DMS 273 (cell line): ENCODE data around the gene EXOC1L.

ENCODE experiments used
- DNase-seq: peaks from one replicate; lab custom pipeline; 2025; ENCODE audit not compliant: unreplicated experiment; lab: John Stamatoyannopoulos, UW

Gene EXOC1L, protein sequence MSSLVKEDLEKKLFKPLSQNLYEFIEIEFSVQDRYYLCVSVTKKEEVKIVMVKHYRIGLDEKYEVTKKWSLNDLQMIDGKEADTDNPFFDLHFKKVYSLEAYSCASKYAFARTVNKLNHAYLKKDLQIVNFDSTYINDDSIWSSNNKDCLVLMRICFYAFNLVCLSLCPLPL

DNA sequence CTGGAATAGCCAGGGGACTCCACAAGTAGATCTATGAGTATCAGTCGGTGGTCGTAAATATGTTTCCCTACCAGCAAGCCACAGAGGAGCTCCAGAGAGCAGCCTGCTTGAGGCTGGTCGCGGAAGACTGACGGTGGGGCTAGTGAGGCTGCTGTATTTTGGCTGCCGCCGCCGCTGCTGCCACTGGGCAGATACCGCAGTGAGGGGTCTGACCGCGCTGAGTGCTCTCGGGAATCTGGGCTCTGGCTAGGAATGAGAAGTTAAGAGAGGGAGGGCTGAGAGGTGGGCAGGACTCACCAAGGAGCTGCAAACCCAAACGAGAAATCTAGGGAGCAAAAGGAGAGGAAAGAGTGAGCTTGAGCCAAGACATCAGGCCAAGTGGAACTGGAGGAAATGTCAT is at the start of gene EXOC1L:
EXOC1L (plus strand) TSS at position 157 of the 400 bp plus-strand sequence; CDS start at position 394, 237 bp downstream.
- no peak for DNase-seq

DNA sequence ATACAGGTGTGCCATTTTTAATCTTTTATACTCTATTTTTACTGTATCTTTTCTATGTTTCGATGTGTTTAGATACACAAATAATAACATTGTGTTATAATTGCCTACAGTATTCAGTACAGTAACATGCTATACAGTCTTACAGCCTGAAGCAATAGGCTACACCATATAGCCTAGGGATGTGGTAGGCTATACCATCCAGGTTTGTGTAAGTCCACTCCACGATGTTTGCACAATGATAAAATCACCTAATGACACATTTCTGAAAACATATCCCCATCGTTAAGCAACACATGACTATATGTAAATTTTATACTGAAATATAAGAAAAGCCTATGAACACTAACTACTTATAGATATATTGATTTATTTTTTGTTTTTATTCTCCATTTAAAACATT is 48.9 kb upstream of the EXOC1L start:
- no peak for DNase-seq

DNA sequence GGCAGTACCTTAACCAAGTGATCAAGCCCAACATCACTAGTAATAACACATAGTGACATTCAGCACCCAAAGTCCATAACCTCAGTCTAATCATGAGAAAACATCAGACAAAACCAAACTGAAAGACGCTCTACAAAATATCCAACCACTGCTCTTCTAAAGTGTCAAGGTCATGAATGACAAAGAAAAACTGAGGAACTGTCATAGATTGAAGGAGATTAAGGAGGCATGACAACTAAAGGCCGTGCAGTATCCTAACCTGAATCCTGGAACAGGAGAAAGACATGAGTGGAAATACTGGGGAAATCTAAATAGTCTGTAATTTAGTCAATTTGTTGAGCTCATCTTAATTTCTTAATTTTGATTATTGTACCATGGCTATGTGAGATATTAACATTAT is 38.2 kb upstream of the EXOC1L start:
- no peak for DNase-seq

DNA sequence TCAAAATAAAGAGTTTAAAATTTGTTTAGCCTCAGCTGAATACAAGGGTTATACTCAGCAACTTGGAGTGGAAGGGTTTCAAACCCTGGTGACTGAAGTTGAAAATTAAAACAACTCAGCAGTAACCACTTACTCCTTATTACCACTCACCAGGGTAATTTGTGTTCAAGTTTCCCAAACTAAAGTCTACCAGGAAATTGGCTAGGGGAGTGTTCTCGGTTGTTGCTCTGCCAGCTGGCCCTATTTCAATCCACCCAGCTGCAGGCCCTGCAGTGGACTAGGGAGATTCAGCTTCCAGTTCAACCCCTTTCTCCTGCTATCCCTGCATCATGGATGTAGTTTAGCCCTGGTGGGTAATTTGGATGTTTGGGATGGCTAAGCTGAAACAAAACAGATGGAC is 37.8 kb upstream of the EXOC1L start:
- DNase-seq = peak; percentile 48

DNA sequence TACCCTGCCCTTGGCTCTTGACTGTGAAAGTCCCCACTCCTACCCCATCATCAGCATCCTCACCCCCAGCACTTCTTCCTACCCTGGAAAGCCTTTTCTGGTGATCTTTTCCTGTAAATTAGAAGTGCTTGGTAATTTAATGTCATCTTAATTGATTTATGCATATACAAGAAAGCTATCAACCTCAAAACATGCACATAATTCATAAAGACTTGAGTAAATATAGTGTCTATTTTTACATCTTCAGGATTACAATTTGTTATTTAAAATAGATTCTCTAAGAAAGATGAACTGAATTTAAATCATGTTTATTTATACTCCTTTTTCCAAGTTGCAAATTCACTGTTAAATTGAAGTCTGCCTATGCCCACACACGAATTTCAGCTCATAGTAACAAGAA is 36.0 kb upstream of the EXOC1L start:
- no peak for DNase-seq

DNA sequence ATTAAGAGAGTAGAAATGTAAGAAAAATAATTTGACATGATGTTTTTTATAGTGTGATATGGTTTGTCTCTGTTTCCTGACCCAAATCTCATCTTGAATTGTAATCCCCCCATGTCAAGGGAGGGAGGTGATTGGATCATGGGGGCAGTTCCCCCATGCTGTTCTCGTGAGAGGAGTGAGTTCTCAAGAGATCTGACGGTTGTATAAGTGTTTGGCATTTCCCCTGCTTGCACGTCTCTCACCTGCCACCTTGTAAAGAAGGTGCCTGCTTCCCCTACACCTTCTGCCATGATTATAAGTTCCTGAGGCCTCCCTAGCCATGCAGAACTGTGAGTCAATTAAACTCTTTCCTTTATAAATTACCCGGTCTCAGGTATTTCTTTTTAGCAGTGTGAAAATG is 34.8 kb upstream of the EXOC1L start:
- DNase-seq = no peak

DNA sequence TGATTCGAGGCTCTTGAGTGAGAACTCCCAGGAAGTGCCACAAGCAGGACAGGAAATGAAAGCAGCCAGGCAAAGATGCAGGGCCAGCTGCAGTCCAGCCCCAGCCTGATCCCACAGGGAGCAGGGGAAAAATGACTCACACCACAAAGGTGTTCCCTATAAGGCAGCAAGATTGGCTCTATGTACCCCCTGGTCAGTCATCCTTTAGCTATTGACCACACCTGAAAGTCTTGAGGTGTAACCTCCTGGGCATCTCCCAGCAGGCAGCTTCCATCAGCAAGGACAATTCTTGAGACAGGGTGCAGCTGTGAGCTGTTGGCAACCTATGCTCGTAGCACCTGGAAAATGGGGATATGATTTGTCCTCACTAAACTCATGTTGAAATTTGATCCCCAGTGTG is 27.9 kb upstream of the EXOC1L start:
- DNase-seq = no peak

DNA sequence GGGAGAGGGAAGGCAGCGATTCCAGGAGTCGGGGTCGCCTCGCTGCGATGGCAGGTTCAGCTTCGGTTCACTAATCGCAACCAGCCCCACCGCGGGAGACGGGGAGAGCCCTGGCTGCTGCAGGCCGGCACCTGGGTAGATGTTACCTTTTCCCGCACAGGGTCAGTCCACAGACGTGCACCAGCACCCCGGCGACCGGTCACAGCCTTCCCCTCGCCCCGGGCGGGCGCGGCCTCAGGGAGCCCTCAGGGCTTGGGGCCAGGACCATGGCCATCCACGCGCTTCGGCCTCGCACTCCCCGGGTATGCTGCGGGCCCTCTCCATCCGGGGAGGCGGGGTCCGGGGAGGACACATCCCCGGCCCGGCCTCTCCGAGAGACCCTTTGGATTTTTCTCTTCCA is 26.1 kb upstream of the EXOC1L start:
- no peak for DNase-seq

DNA sequence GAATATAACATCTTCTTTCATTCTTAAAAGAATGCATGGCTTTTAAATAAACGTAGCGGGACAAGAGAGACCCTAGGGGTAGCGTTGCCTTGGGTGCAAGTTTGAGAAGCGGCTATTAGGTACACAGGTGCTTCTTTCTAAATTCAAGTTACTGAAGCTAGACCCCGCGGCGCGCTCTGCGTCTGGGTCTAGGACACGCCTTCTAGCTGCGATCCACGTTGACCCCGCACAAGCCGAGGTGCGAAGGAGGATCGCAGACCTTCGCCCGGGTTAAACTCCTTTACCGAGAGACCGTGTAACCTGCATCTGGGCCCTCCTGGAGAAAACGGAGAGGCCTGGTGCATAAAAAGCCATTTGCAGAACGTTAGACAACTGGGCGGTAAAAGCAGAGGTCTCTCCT is 25.5 kb upstream of the EXOC1L start:
- DNase-seq = no peak

DNA sequence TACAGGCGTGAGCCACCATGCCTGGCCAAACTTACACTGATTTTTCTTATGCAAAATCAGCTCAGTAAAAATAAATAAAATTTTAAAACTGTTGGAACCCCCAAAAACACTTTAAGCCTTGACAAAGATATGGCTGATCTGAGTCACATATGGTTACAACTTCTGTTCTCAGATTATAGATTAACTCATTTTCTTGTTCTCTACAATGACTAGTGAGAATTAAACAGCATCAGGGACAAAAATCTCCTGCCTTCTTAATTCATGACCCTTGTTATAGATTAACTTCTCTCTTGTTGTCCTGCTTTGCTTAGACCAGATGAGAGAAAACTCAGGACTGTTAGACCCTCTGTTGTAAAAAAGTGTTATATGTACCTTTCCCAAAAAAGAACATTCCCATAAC is 24.2 kb upstream of the EXOC1L start:
- no peak for DNase-seq

DNA sequence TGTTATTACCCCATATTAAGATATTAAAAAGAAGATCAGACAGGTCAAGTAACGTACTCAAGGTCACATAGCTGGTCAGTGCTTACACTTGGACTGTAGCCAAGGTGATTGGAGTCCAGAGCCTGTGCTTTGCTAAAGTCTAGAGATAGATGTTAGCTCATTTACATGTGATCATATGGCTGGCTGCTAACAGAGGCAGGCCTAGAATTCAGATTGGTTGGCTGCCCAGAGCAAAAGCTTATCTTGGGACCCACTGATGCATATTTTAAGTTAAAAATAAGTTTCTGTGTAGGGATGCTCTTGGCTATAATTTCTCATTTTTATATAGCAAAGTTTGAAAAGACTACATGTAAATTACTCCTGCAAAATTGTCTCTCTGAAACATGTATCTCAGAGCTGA is 18.1 kb upstream of the EXOC1L start:
- DNase-seq = no peak

DNA sequence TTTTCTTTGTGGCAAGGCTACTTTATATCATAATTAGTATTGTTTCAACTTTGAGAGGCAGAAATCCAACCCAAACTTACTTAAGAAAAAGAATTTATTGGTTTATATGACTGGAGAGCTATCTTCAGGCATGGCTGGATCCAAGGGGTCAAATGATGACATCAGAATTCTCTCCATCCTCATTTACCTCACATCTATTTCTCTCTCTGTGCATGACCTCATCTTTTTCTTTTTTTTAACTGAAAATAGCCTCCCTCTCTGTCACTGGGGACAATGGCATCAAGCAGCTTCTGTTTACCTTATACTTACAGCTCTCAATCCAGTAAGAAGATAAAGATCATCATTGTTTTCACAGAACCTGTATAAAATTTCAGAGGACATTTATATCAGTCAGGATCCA is 12.0 kb upstream of the EXOC1L start:
- no peak for DNase-seq

DNA sequence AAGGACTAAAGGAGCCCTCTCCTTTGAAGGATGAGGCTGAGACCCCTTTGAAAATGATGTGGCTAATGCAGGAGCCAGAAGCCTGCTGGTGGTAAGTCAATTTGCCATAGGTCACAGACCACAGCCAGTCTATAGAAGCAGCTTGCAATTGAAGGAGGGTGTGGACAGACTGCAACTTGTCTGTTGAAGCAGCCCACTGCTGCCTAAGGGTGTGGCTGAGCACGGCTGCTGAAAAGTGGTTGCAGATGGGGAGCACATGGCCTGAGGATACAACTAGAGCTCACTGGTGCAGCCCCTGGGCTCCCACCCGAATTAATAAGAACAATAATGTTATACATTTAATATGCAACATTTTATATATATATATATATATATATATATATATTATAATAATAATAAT is 11.4 kb upstream of the EXOC1L start:
- peak; percentile 65 for DNase-seq

DNA sequence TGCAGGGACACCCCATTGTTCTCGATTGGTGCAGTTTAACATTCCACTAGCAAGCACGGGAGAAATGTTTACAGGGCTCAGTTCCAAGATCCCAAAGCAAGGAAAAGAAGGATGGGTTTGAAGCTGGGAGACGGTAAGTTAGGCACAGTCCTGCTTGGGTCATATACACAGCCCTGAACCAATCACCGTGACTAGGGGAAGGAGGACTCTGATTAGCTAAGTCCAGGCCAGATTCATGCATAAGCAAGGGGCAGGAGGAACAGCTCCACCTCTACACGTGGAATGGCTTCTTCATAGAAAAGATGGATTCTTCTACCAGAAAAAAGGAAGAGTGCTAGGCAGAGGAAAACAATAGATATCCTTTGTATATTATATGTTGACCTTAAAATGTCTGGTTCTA is 11.0 kb upstream of the EXOC1L start:
- peak; percentile 38 for DNase-seq

DNA sequence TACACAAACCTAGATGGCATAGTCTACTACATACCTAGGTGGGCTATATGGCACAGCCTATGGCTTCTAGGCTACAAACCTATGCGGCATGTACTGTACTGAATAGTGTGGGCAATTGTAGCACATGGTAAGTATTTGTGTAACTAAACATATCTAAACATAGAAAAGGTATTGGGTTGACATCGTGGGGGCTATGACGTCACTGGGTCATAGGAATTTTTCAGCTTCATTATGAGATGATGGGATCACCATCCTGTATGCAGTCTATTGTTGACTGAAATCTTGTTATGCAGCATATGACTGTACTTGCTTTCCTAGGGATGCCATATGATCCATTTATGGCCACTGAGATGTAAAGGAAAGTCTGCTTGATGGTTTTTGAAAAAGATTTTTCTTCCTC is 1.9 kb upstream of the EXOC1L start:
- no peak for DNase-seq

DNA sequence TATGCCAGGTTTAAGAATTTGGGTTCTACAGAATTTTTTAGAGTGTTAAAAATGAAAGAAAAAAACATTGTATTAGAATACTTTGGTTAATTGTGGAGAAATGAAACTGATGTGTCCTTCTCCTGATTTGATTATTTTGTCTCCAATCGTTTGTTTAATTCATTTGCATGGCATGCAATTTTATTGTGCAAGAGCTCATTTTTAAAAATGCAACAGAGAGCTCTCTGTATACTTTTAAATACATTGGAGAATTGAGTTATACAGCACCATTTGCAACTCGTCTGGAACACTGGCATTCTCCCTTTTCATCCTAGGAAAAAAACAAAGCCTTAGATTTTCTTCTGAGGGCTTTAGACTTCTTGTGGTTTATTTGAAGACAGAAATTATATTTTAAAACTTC is 689 bp downstream of the EXOC1L start:
- no peak for DNase-seq

DNA sequence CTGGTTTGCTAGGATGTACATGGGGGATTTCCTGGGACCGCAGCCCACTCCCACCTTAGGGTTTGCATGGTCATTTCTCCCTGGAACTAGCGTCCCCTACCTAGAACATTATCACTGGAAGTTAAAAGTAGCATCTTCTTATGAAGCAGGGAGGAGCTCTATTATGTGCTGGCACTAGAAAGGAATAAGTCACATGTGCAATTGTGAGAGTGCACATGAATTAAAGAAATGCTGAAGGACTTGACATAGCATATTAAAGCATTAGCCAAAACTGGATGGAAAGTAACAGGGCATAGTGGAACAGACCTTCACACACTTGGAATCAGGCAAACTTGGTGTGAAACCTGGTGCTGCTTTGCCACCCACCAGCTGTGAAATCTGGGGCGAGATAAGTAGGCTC is 2.7 kb downstream of the EXOC1L start:
- DNase-seq = no peak

DNA sequence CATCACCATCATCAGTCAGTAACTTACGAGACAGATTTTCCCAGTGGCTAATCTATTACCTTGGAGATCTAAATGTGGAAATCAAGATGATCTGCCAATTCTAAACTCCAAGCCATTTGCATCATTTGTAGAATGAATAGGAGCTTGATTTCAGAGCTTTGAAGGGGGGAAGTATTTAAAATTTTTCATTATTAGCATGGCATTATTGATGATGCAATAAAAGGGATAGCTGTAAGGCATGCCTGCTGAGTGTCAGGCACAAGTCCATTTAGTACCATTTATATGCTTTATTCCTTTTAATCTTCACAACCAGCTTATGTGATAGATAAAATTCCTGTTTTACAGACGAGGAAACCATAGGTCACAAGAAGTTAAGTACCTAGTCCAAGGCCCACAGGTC is 5.3 kb downstream of the EXOC1L start:
- no peak for DNase-seq

DNA sequence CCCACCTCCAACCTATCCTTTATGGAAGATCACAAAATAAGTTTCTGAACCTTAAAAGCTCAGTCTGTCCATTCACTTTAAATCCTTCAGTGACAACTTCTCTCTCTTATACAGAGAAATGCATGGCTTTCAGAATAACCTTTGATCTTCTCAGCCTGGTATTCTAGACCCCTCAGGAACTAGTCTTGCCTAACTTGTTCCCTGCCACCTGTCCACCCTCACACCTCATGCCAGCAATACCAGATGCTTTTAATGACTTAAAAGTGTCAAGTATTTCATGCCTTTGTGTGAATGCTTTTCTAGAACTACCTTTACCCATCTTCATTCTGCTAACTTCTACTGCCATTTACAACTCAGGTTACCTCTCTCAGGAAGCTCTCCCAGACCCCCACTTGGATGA is 7.4 kb downstream of the EXOC1L start:
- no peak for DNase-seq

DNA sequence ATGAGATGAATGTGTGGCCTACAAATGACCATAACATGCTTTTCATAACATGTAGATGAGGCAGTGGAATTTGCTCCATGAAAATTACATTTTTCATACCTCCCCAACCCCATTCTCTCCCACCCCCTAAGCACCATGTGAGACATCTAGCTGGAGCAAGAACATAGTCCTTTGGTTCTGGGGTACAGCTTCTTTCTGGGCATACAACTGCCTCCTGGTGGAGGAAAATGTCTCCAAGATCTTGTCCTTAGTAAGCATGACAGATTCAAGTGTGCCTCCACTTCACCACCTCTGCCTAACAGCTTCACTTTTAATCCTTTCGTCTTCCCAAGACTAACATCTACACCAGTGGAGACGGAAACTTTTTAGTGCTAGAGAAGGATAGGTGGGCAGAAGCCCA is 8.0 kb downstream of the EXOC1L start:
- no peak for DNase-seq

DNA sequence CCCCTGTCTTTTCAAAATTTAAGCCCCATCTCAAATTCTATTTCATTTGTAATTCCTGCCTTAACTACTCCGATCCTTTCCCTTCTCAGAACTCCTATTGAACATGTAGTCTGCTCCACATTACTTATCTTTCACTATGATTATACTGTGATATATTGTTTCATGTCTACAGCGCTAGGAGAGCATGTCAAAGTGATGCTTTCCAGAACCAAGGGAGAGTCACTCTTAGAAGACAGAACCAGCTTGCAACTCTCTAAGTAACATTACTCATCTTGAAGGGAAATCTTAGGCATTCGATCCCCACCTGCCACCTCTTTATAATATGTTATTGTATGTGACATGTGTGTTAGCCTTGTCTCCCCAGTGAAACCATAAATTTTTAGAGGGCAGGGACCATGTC is 10.5 kb downstream of the EXOC1L start:
- no peak for DNase-seq

DNA sequence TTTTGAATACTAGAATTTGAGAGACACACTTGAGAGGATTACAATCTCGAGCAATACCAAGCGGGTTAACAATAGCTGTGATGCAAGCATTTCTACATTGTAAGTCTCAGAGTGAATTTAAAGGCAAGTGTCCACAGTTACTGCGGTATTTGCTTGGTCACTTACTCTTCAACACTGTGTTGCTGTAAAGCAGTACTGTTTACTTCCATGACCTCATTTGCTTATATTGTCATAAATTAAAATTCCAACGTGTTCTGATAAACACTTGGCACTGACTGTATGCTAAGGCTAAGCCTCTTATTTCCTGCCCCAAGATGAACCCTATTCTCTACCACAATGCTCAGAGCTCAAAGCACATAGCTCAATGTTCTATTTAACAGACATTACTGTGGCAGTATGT is 11.1 kb downstream of the EXOC1L start:
- no peak for DNase-seq

DNA sequence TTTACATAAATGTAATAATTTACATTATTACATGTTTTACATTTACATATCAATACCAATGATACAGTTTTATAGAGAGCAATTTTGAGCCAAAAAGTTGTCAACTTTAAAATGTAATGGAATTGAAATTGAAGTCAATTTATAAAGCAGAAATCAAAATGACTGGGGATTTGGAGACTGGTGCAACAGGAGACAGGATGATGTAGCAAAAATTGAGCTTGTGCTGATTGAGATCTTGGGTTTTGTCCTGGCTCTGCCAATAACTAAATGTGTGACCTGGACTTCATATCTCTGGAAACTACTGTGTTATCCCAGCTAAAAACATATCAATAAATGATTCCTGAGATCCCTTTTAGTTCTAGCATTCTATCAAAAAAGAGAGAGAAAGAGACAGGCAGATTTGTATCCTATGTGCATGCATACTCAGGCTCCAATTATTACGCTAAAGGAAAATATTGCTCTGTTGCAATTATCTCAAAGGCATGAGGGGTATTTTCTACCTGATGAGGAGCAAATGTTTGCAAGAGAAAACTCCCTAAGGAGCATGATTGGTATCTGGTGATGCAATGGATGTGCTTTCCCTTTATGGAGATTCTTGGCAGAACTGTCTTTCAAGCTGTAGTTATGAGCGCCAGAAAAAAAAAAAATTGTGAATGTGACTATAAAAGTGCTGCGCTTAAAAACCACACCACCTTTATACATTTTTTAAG is 14.7 kb downstream of the EXOC1L start:
- peak; percentile 18 for DNase-seq
